ENCODE measurements around the gene RUSF1.

Gene RUSF1

GRCh38 chr16:31471241-31471874, 36.8 kb downstream of the RUSF1 start:
- DNase-seq (ENCODE audit: low spot score), result no peak

GRCh38 chr16:31470615-31471014, 37.6 kb downstream of the RUSF1 start:
- DNase-seq (ENCODE audit: low spot score), result no peak

GRCh38 chr16:31467858-31468257, 40.3 kb downstream of the RUSF1 start:
- no peak for DNase-seq (ENCODE audit: low spot score)

- no peak for DNase-seq (ENCODE audit: low spot score)
These were observed 40.9 kb downstream of the RUSF1 start for GRCh38 chr16:31467151-31467773.

GRCh38 chr16:31466381-31466841, 41.8 kb downstream of the RUSF1 start:
- no peak for DNase-seq (ENCODE audit: low spot score)

GRCh38 chr16:31465788-31466370, 42.3 kb downstream of the RUSF1 start:
- DNase-seq (ENCODE audit: low spot score), result no peak

GRCh38 chr16:31464781-31465260, 43.4 kb downstream of the RUSF1 start:
- DNase-seq (ENCODE audit: low spot score), result no peak

GRCh38 chr16:31464348-31464769, 43.8 kb downstream of the RUSF1 start:
- no peak for DNase-seq (ENCODE audit: low spot score)

GRCh38 chr16:31461921-31462804, 46.0 kb downstream of the RUSF1 start:
- no peak for DNase-seq (ENCODE audit: low spot score)

GRCh38 chr16:31461201-31461920, 46.8 kb downstream of the RUSF1 start:
- DNase-seq (ENCODE audit: low spot score), result no peak

- DNase-seq (ENCODE audit: low spot score), result peak; percentile 73
These were observed 47.6 kb downstream of the RUSF1 start for GRCh38 chr16:31460582-31461002.

GRCh38 chr16:31459687-31460581, 48.3 kb downstream of the RUSF1 start:
- peak; percentile 100 for DNase-seq (ENCODE audit: low spot score)

- DNase-seq (ENCODE audit: low spot score), result peak; percentile 97
These were observed 49.1 kb downstream of the RUSF1 start, which contains the start of gene ARMC5 for GRCh38 chr16:31458844-31459686. TSS of gene ARMC5 (plus strand) at chr16:31459501. CDS start at chr16:31459525, 24 bp downstream.

- DNase-seq (ENCODE audit: low spot score), result peak; percentile 58
These were observed 49.9 kb downstream of the RUSF1 start for GRCh38 chr16:31458073-31458843.

GRCh38 chr16:31456988-31457360, 51.2 kb downstream of the RUSF1 start:
- no peak for DNase-seq (ENCODE audit: low spot score)

GRCh38 chr16:31455601-31456314, 52.4 kb downstream of the RUSF1 start:
- DNase-seq (ENCODE audit: low spot score), result peak; percentile 43

GRCh38 chr16:31453255-31454204, 54.7 kb downstream of the RUSF1 start:
- DNase-seq (ENCODE audit: low spot score), result peak; percentile 78

All from hematopoietic multipotent progenitor cell treated with erythropoietin and hydrocortisone succinate and interleukin-3 and kit ligand, for 15 days (in vitro differentiated cells).